SU-DHL-6 (cell line): ENCODE results near the gene ETV6.

Source experiments
- CTCF ChIP-seq: fragments of 200-600 bp; sonication (generic); IDR thresholded peaks from one replicate; pipeline ENCODE4 v1.5.1; 2017; ENCODE audit warnings: antibody characterized with exemption, mild to moderate bottlenecking, low read length, moderate library complexity; ENCODE audit not compliant: insufficient read depth, poor library complexity, severe bottlenecking
- EZH2phosphoT487 ChIP-seq: fragments of 200-600 bp; sonication (generic), shearing (Covaris generic); conservative IDR thresholded peaks from 2 replicates; pipeline ENCODE4 v1.6.1; 2018; ENCODE audit warnings: mild to moderate bottlenecking, antibody characterized with exemption, low read length, moderate library complexity, mixed read lengths

- no peak for TF ChIP-seq CTCF
- TF ChIP-seq EZH2phosphoT487: no peak
Measured at GRCh38 chr12:11752403-11753149, 103.1 kb downstream of the ETV6 start.
